HepG2 (cell line): ENCODE data around the gene PNKD. TPM values are rescaled to one million over a fixed set of nuclear protein-coding genes. Genes with fewer than 3 reads are reported as not detected.
A peak's percentile ranks its signal among the peaks of the same experiment; 100 is the strongest.

ENCODE experiments used
- ARHGAP35 ChIP-seq: sonication (generic); formaldehyde crosslinking; IDR thresholded peaks from 2 replicates; pipeline ENCODE4 v1.9.0; 2022; ENCODE audit warnings: mild to moderate bottlenecking, inconsistent platforms, moderate library complexity, missing genetic modification reagents, borderline replicate concordance
- CENPBD1 ChIP-seq: sonication (generic); formaldehyde crosslinking; IDR thresholded peaks from 2 replicates; pipeline ENCODE4 v1.8.0; 2022; ENCODE audit warnings: missing genetic modification reagents, low read depth, mild to moderate bottlenecking, borderline replicate concordance
- DMAP1 ChIP-seq: IDR thresholded peaks from 2 replicates; pipeline ENCODE4 v1.6.1; 2016
- ELF3 ChIP-seq: IDR thresholded peaks from 2 replicates; pipeline ENCODE4 v1.6.1; 2016; ENCODE audit warnings: missing genetic modification reagents, missing compliant biosample characterization
- ISX ChIP-seq: sonication (generic); formaldehyde crosslinking; conservative IDR thresholded peaks from 2 replicates; pipeline ENCODE4 v1.5.0; 2020; ENCODE audit warnings: missing genetic modification reagents
- KDM5B ChIP-seq: sonication (generic); formaldehyde crosslinking; IDR thresholded peaks from 2 replicates; pipeline ENCODE4 v1.4.0; 2020; ENCODE audit warnings: missing genetic modification reagents, mild to moderate bottlenecking, borderline replicate concordance
- KMT2A ChIP-seq: sonication (generic); formaldehyde crosslinking; IDR thresholded peaks from 2 replicates; pipeline ENCODE4 v1.4.0; 2020; ENCODE audit warnings: missing genetic modification reagents
- MYNN ChIP-seq: sonication (generic); formaldehyde crosslinking; IDR thresholded peaks from 2 replicates; pipeline ENCODE4 v1.4.0; 2020; ENCODE audit warnings: mild to moderate bottlenecking, low read depth, missing genetic modification reagents
- NCOR1 ChIP-seq: fragments of 200-600 bp; sonication (generic); IDR thresholded peaks from 2 replicates; pipeline ENCODE4 v1.7.0; 2017; ENCODE audit warnings: antibody characterized with exemption, low read length, borderline replicate concordance
- PAWR ChIP-seq: sonication (generic); formaldehyde crosslinking; IDR thresholded peaks from 2 replicates; pipeline ENCODE4 v1.4.0; 2020; ENCODE audit warnings: missing genetic modification reagents, mild to moderate bottlenecking, borderline replicate concordance
- SETDB1 ChIP-seq: sonication (generic); formaldehyde crosslinking; IDR thresholded peaks from 2 replicates; pipeline ENCODE4 v1.5.1; 2020; ENCODE audit warnings: missing genetic modification reagents, mild to moderate bottlenecking, borderline replicate concordance
- TEAD2 ChIP-seq: sonication (generic); formaldehyde crosslinking; IDR thresholded peaks from 2 replicates; pipeline ENCODE4 v1.9.0; 2021; ENCODE audit warnings: missing genetic modification reagents
- TOE1 ChIP-seq: sonication (generic); formaldehyde crosslinking; IDR thresholded peaks from 2 replicates; pipeline ENCODE4 v1.4.0; 2020; ENCODE audit warnings: mild to moderate bottlenecking, missing genetic modification reagents
- ZNF10 ChIP-seq: sonication (generic); formaldehyde crosslinking; IDR thresholded peaks from 2 replicates; pipeline ENCODE4 v1.4.0; 2020; ENCODE audit warnings: mild to moderate bottlenecking, low read depth, missing genetic modification reagents, borderline replicate concordance
- ZNF224 ChIP-seq: sonication (generic); formaldehyde crosslinking; IDR thresholded peaks from 2 replicates; pipeline ENCODE4 v1.5.0; 2020; ENCODE audit warnings: mild to moderate bottlenecking, missing genetic modification reagents
- ZNF256 ChIP-seq: sonication (generic); formaldehyde crosslinking; conservative IDR thresholded peaks from 2 replicates; pipeline ENCODE4 v1.4.0; 2020; ENCODE audit warnings: missing genetic modification reagents
- ZNF34 ChIP-seq: sonication (generic); formaldehyde crosslinking; IDR thresholded peaks from 2 replicates; pipeline ENCODE4 v1.4.0; 2020; ENCODE audit warnings: mild to moderate bottlenecking, missing genetic modification reagents, borderline replicate concordance
- ZNF720 ChIP-seq: sonication (generic); formaldehyde crosslinking; IDR thresholded peaks from 2 replicates; pipeline ENCODE4 v1.4.0; 2020; ENCODE audit warnings: missing genetic modification reagents
- ZNF781 ChIP-seq: sonication (generic); formaldehyde crosslinking; IDR thresholded peaks from 2 replicates; pipeline ENCODE4 v1.5.1; 2020; ENCODE audit warnings: borderline replicate concordance, mild to moderate bottlenecking, missing genetic modification reagents; ENCODE audit errors: not compliant biosample characterization
- polyA plus RNA-seq, 8 experiments: library from polyadenylated mRNA; depleted of rRNA in 3 of 8; stranded (reverse) in 7 of 8; unstranded in 1 of 8; fragments of >200 nt; fragmentation: Illumina TruSeq in 4 of 8; extraction: Trizol in 4 of 8; gene quantifications; 2 replicates each; pipeline versions ENCODE4 v1.2.1 to v1.2.3, GENCODE V29; 2011 to 2016; ENCODE audit warnings: low read depth in 4 of 8, missing spikeins in 1 of 8, mixed read lengths in 1 of 8; ENCODE audit not compliant: insufficient read depth in 1 of 8
- total RNA-seq, 5 experiments: library from RNA; depleted of rRNA; stranded (reverse); fragments of >200 nt; fragmentation: Illumina TruSeq; extraction: Trizol; gene quantifications; 2 replicates each; pipeline ENCODE4 v1.2.3, GENCODE V29; 2016; ENCODE audit warnings: low read depth in 1 of 5
- TF ChIP-seq, protein P1 (sequence below): IDR thresholded peaks from 2 replicates; pipeline ENCODE4 v1.6.1; 2016
- TF ChIP-seq, protein P2 (sequence below): sonication (generic); formaldehyde crosslinking; IDR thresholded peaks from 2 replicates; pipeline ENCODE4 v1.4.0; 2020; ENCODE audit warnings: missing genetic modification reagents, borderline replicate concordance
- TF ChIP-seq, protein P3 (sequence below): sonication (generic); formaldehyde crosslinking; IDR thresholded peaks from 2 replicates; pipeline ENCODE4 v1.8.1; 2023; ENCODE audit warnings: mild to moderate bottlenecking, inconsistent platforms, moderate library complexity, missing genetic modification reagents, borderline replicate concordance

The PNKD gene
- total and polyA plus RNA-seq, 2 of the 13 experiments (the other 11 are each of a cell fraction or from before 2014, with no cell fraction given) = 55.9 to 80.4 TPM

- no peak for TF ChIP-seq ZNF10 (CRISPR knock-in tag)
- no peak for TF ChIP-seq CENPBD1 (CRISPR knock-in tag)
- peak; percentile 85; the same call in 1 of the 2 replicates for TF ChIP-seq ZNF224 (CRISPR knock-in tag)
- peak; percentile 81 for TF ChIP-seq KDM5B (CRISPR knock-in tag)
- TF ChIP-seq, protein P1, sequence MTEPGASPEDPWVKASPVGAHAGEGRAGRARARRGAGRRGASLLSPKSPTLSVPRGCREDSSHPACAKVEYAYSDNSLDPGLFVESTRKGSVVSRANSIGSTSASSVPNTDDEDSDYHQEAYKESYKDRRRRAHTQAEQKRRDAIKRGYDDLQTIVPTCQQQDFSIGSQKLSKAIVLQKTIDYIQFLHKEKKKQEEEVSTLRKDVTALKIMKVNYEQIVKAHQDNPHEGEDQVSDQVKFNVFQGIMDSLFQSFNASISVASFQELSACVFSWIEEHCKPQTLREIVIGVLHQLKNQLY (CRISPR knock-in tag) = peak; percentile 63
- no peak for TF ChIP-seq NCOR1
- peak; percentile 50 for TF ChIP-seq ZNF781 (CRISPR knock-in tag)
- peak; percentile 40; the same call in 1 of the 2 replicates for TF ChIP-seq TEAD2
- no peak for TF ChIP-seq TOE1 (CRISPR knock-in tag)
- TF ChIP-seq MYNN (CRISPR knock-in tag) = no peak
- no peak for TF ChIP-seq PAWR (CRISPR knock-in tag)
- TF ChIP-seq ZNF720 (CRISPR knock-in tag) = no peak
- no peak; the same call in 1 of the 2 replicates for TF ChIP-seq KMT2A (CRISPR knock-in tag)
- TF ChIP-seq DMAP1 (CRISPR knock-in tag) = peak; percentile 89
- TF ChIP-seq, protein P2, sequence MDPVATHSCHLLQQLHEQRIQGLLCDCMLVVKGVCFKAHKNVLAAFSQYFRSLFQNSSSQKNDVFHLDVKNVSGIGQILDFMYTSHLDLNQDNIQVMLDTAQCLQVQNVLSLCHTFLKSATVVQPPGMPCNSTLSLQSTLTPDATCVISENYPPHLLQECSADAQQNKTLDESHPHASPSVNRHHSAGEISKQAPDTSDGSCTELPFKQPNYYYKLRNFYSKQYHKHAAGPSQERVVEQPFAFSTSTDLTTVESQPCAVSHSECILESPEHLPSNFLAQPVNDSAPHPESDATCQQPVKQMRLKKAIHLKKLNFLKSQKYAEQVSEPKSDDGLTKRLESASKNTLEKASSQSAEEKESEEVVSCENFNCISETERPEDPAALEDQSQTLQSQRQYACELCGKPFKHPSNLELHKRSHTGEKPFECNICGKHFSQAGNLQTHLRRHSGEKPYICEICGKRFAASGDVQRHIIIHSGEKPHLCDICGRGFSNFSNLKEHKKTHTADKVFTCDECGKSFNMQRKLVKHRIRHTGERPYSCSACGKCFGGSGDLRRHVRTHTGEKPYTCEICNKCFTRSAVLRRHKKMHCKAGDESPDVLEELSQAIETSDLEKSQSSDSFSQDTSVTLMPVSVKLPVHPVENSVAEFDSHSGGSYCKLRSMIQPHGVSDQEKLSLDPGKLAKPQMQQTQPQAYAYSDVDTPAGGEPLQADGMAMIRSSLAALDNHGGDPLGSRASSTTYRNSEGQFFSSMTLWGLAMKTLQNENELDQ (CRISPR knock-in tag) = no peak
- no peak for TF ChIP-seq ARHGAP35 (CRISPR knock-in tag)
- TF ChIP-seq ISX (CRISPR knock-in tag) = peak; percentile 76; the same call in 1 of the 2 replicates
- TF ChIP-seq SETDB1 = no peak
- TF ChIP-seq ELF3 (CRISPR knock-in tag) = peak; percentile 89
- no peak for TF ChIP-seq ZNF34 (CRISPR knock-in tag)
- TF ChIP-seq, protein P3, sequence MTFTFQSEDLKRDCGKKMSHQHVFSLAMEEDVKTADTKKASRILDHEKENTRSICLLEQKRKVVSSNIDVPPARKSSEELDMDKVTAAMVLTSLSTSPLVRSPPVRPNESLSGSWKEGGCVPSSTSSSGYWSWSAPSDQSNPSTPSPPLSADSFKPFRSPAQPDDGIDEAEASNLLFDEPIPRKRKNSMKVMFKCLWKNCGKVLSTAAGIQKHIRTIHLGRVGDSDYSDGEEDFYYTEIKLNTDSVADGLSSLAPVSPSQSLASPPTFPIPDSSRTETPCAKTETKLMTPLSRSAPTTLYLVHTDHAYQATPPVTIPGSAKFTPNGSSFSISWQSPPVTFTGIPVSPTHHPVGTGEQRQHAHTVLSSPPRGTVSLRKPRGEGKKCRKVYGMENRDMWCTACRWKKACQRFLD (CRISPR knock-in tag) = peak; percentile 73; the same call in 1 of the 2 replicates
- TF ChIP-seq ZNF256 = peak; percentile 81; the same call in 1 of the 2 replicates
Measured at GRCh38 chr2:218269900-218270720, at the start of gene PNKD, which contains the start of gene AAMP (continued).
